ENCODE data around the gene STRAP. TPM values are rescaled to one million over a fixed set of nuclear protein-coding genes. Genes with fewer than 3 reads are reported as not detected.

Gene STRAP
- total and polyA plus RNA-seq, 2 of the 4 experiments (the other 2 are of a cell fraction): 82.1 to 98.1 TPM

- in situ Hi-C loops (cut with MboI; ENCODE audit: low sequenced_read_pairs): loop anchor here (10.0 kb wide), 1 partner anchor 327 kb away; no protein-coding TSS in a partner anchor
- H3K9ac ChIP-seq (ENCODE audit: low read depth, low read length): no peak overlapping the region
- no peaks in the 10 kb centered on the region for H3K9me3 ChIP-seq (ENCODE audit: control insufficient read depth, insufficient read depth, low read length)
- H4K8ac ChIP-seq (ENCODE audit: low read depth in 2 of 2, low read length in 2 of 2): 0 out of 4 replicates have a peak overlapping the region, but pooled peaks of 1 of the 2 experiments have one; percentile 14
- H3K4me3 ChIP-seq (ENCODE audit: insufficient read depth, low read depth, low read length): no peak overlapping the region
- 0 out of 2 replicates have a peak overlapping the region, but pooled peaks have one; percentile 51 for H2AK5ac ChIP-seq (ENCODE audit: low read depth, low read length)
- no peak overlapping the region for H3K4me2 ChIP-seq (ENCODE audit: low read depth, low read length)
- intact Hi-C loops (cut with micrococcal nuclease): no loop called here
- H3K4me1 ChIP-seq (ENCODE audit: control insufficient read depth, insufficient read depth, low read length): peaks cover 5% of the 10 kb centered on the region
- H3K27ac ChIP-seq (ENCODE audit: insufficient read depth, low read length): no peak overlapping the region
- dilution Hi-C loops (cut with HindIII; ENCODE audit: low sequenced_read_pairs, unreplicated experiment): no loop called here
- no peaks in the 10 kb centered on the region for H3K79me1 ChIP-seq (ENCODE audit: low read depth in 1 of 2, low read length in 2 of 2)
- H2AFZ ChIP-seq (replicated peaks; ENCODE audit: low read length, poor library complexity): no peak overlapping the region
- H4K5ac ChIP-seq (ENCODE audit: low read depth, low read length): no peak overlapping the region; the same call in 1 of the 2 replicates
- H4K20me1 ChIP-seq (ENCODE audit: insufficient read depth, low read length): no peaks in the 10 kb centered on the region
- H3K23ac ChIP-seq (ENCODE audit: low read depth, low read length): peak overlapping the region; percentile 39; the same call in 1 of the 2 replicates
- DNase-seq (no peak), ATAC-seq (ENCODE audit: low read depth) (no peak)
- H2BK120ac ChIP-seq (ENCODE audit: low read depth, low read length): no peak overlapping the region; the same call in 1 of the 2 replicates
- no TSS peak for BruUV-seq (replicated peaks)
- no peaks in the 10 kb centered on the region for H3K27me3 ChIP-seq (ENCODE audit: control insufficient read depth, insufficient read depth, low read length)
- POLR2A ChIA-PET (ENCODE audit: unreplicated experiment): no interaction called here
- H2BK5ac ChIP-seq (ENCODE audit: low read depth, low read length, poor library complexity, severe bottlenecking): no peak overlapping the region
- 40% methylated on average over 1 of the region's 1 CpG; no CpG with 5 or more reads in 1 of the 2 experiments for WGBS, 2 experiments (ENCODE audit: extremely low coverage in 2 of 2, insufficient read length in 1 of 2)
- no peak overlapping the region for H3K18ac ChIP-seq (ENCODE audit: low read depth, low read length)
- H4K91ac ChIP-seq (ENCODE audit: insufficient read depth, low read depth, low read length): no peak overlapping the region
- peaks cover 3% of the 10 kb centered on the region; the same call in 1 of the 2 replicates for H3K9me1 ChIP-seq (ENCODE audit: insufficient read depth, low read length)
- no peaks in the 10 kb centered on the region for H3K36me3 ChIP-seq (ENCODE audit: control insufficient read depth, insufficient read depth, low read length)
- no peak overlapping the region for H2AK9ac ChIP-seq (replicated peaks; ENCODE audit: low read depth, low read length, poor library complexity)
- H2BK20ac ChIP-seq (ENCODE audit: low read depth, low read length): no peak overlapping the region
- H3K56ac ChIP-seq (ENCODE audit: extremely low read depth, insufficient read depth, low read length): no peak overlapping the region
- CTCF ChIA-PET: no interaction called here
- 0 out of 2 replicates have a peak overlapping the region, but pooled peaks have one; percentile 23 for H3K14ac ChIP-seq (replicated peaks; ENCODE audit: low read depth, low read length)
- H2BK15ac ChIP-seq (ENCODE audit: low read depth, low read length): no peak overlapping the region
- no peak overlapping the region for H3K4ac ChIP-seq (ENCODE audit: low read depth, low read length)
- no peak for TF ChIP-seq MAZ (IDR thresholded peaks at IDR 0.05; ENCODE audit: borderline replicate concordance, low read depth, low read length)
- no peak for TF ChIP-seq CEBPB (IDR thresholded peaks at IDR 0.05; ENCODE audit: low read depth, low read length)
- TF ChIP-seq MXI1 (IDR thresholded peaks at IDR 0.05; ENCODE audit: borderline replicate concordance, low read depth, low read length): no peak
These were observed 20.8 kb upstream of the STRAP start for GRCh38 chr12:15861404-15861803.

Measured in IMR-90 (cell line).